Sciatic nerve (tissue), 2 donors: ENCODE measurements around the gene TMPRSS4. TPM values are rescaled to one million over a fixed set of nuclear protein-coding genes. Genes with fewer than 3 reads are reported as not detected.

Experiments used
- ATAC-seq: fragments of 200-7000 bp; cut with Tn5 transposase; one replicate; pipeline ENCODE4 v1.9.1; 2020; ENCODE audit warnings: mild to moderate bottlenecking, moderate library complexity
- DNase-seq: peaks from one replicate; pipeline ENCODE4 v3.0.0-alpha.2; 2020; ENCODE audit warnings: low spot score
- intact Hi-C: fragments of 100-400 bp; cut with DNase I; formaldehyde crosslinking; loops from one replicate; pipeline ENCODE4 v1.14.2; 2022
- total RNA-seq: library from RNA; stranded (reverse); fragmentation: NEBNext Ultra II Directional; extraction: Animal tissue kit (Norgen Biotek cat#: 25700); gene quantifications from one replicate; pipeline ENCODE4 v1.2.1, GENCODE V29; 2021
- donor health status: DM: no; HTN: no; CAD: no.
- donor health status: DM: no; HTN: no; CAD: no.

The TMPRSS4 gene
- total RNA-seq, 1 donor from 2014 or later = not detected

GRCh38 chr11:118164885-118165284 lies 88.0 kb downstream of the TMPRSS4 start:
- DNase-seq (no peak), ATAC-seq (no peak)
- intact Hi-C loops = no loop called here

- no peak for DNase-seq
- intact Hi-C loops = no loop called here
These were observed 89.8 kb downstream of the TMPRSS4 start for GRCh38 chr11:118166641-118167040.

GRCh38 chr11:118167253-118167652 lies 90.4 kb downstream of the TMPRSS4 start:
- intact Hi-C loops = no loop called here
- DNase-seq (no peak), ATAC-seq (no peak)

More at GRCh38 chr11:118166641-118167040, 89.8 kb downstream of the TMPRSS4 start:
- no peak for ATAC-seq

- no peak for ATAC-seq
- intact Hi-C loops = no loop called here
- DNase-seq = no peak
These were observed 91.0 kb downstream of the TMPRSS4 start for GRCh38 chr11:118167906-118168305.

GRCh38 chr11:118168316-118168715 lies 91.4 kb downstream of the TMPRSS4 start:
- DNase-seq (no peak), ATAC-seq (no peak)
- intact Hi-C loops = no loop called here

- no peak for ATAC-seq
- intact Hi-C loops = no loop called here
- no peak for DNase-seq
These were observed 91.9 kb downstream of the TMPRSS4 start for GRCh38 chr11:118168751-118169150.

- DNase-seq = no peak
- intact Hi-C loops = no loop called here
- ATAC-seq = no peak
These were observed 92.6 kb downstream of the TMPRSS4 start for GRCh38 chr11:118169300-118170140.

- intact Hi-C loops = no loop called here
These were observed 93.4 kb downstream of the TMPRSS4 start for GRCh38 chr11:118170231-118170630.

GRCh38 chr11:118170882-118171268 lies 94.0 kb downstream of the TMPRSS4 start:
- no peak for DNase-seq
- intact Hi-C loops = no loop called here
- ATAC-seq = no peak

More at GRCh38 chr11:118170231-118170630, 93.4 kb downstream of the TMPRSS4 start:
- ATAC-seq (no peak), DNase-seq (no peak)

Other genes starting within 250 kb of the TMPRSS4 start
- gene FXYD6, start 200.4 kb upstream of the TMPRSS4 start, total RNA-seq = 141 TPM
- gene TMPRSS13, start 147.7 kb upstream of the TMPRSS4 start, total RNA-seq = 0.58 TPM
- 29.5 TPM for gene IL10RA, start 90.7 kb upstream of the TMPRSS4 start, total RNA-seq
- gene SMIM35, start 9.9 kb downstream of the TMPRSS4 start, total RNA-seq = not detected
- 2.9 TPM for gene SCN4B, start 75.7 kb downstream of the TMPRSS4 start, total RNA-seq
- gene SCN2B, start 99.6 kb downstream of the TMPRSS4 start, total RNA-seq = 2.7 TPM
- 20.8 TPM for gene JAML, start 147.9 kb downstream of the TMPRSS4 start, total RNA-seq
- gene MPZL3, start 175.3 kb downstream of the TMPRSS4 start, total RNA-seq = 2.7 TPM
- 49.6 TPM for gene MPZL2, start 187.2 kb downstream of the TMPRSS4 start, total RNA-seq
- 2.5 TPM for gene CD3E, start 227.7 kb downstream of the TMPRSS4 start, total RNA-seq